H1 (cell line): ENCODE results near the gene NUP205. TPM values are rescaled to one million over a fixed set of nuclear protein-coding genes. Genes with fewer than 3 reads are reported as not detected.

Experiments
- CTCF ChIA-PET: fragments of 300-600 bp; sonication (Branson Sonifier 250); formaldehyde crosslinking; loops from one replicate; lab custom pipeline; 2021; ENCODE audit not compliant: partially characterized antibody; lab: Charles Lee
- POLR2A ChIA-PET: fragments of 300-600 bp; sonication (Branson Sonifier 250); formaldehyde crosslinking; loops from one replicate; lab custom pipeline; 2021; ENCODE audit warnings: inconsistent platforms; ENCODE audit not compliant: partially characterized antibody; lab: Charles Lee
- DNase-seq, 2 experiments: peaks; one replicate each; pipeline versions ENCODE4 v3.0.0 to v3.0.0-alpha.2; 2010 to 2022; ENCODE audit warnings: low spot score in 2 of 2, low read depth in 1 of 2, mixed read lengths in 1 of 2
- FAIRE-seq: peaks from 2 replicates; lab custom pipeline; 2011; peaks lifted over from hg19 to GRCh38; lab: Jason Lieb, UNC
- H2AFZ ChIP-seq: 2 replicates; pipeline ENCODE4 v1.8.1; 2012; ENCODE audit warnings: low read length, inconsistent platforms
- H2AK5ac ChIP-seq: 2 replicates; pipeline ENCODE4 v1.6.1; 2013; ENCODE audit warnings: low read depth, low read length
- H2BK120ac ChIP-seq: replicated peaks from 2 replicates; pipeline ENCODE3; 2013; ENCODE audit warnings: low read depth, low read length, inconsistent platforms
- H2BK12ac ChIP-seq: 2 replicates; pipeline ENCODE4 v1.6.1; 2013; ENCODE audit warnings: low read depth, low read length
- H2BK15ac ChIP-seq: 2 replicates; pipeline ENCODE4 v1.6.1; 2013; ENCODE audit warnings: low read length
- H2BK20ac ChIP-seq: 2 replicates; pipeline ENCODE4 v1.6.1; 2013; ENCODE audit warnings: low read length
- H2BK5ac ChIP-seq: 2 replicates; pipeline ENCODE4 v1.6.1; 2013; ENCODE audit warnings: low read depth, low read length
- H3K14ac ChIP-seq: 2 replicates; pipeline ENCODE4 v1.6.1; 2013; ENCODE audit warnings: inconsistent platforms; ENCODE audit not compliant: insufficient read length
- H3K18ac ChIP-seq: 2 replicates; pipeline ENCODE4 v1.6.1; 2013; ENCODE audit warnings: low read length; ENCODE audit errors: extremely low read depth
- H3K23ac ChIP-seq: 2 replicates; pipeline ENCODE4 v1.6.1; 2013; ENCODE audit warnings: inconsistent platforms; ENCODE audit not compliant: insufficient read length
- H3K23me2 ChIP-seq: 2 replicates; pipeline ENCODE4 v1.6.1; 2013; ENCODE audit warnings: low read depth, low read length
- H3K27ac ChIP-seq: 2 replicates; pipeline ENCODE4 v1.6.1; 2011; ENCODE audit warnings: low read depth, low read length, inconsistent platforms
- H3K27me3 ChIP-seq, 4 experiments: replicated peaks in 1 of 4; 1 replicate in 1 of 4; 2 replicates in 3 of 4; pipeline versions ENCODE4 v1.6.1 to v1.8.1; 2011 to 2013; ENCODE audit warnings: low read length in 3 of 4, mild to moderate bottlenecking in 3 of 4, inconsistent platforms in 2 of 4, mixed read lengths in 2 of 4, moderate library complexity in 1 of 4; ENCODE audit not compliant: control insufficient read depth in 3 of 4, insufficient read depth in 3 of 4; ENCODE audit errors: extremely low read depth in 1 of 4
- H3K36me3 ChIP-seq, 4 experiments: 2 replicates each; pipeline versions ENCODE4 v1.6.1 to v1.8.1; 2011 to 2013; ENCODE audit warnings: mild to moderate bottlenecking in 4 of 4, low read length in 3 of 4, moderate library complexity in 2 of 4, control low read depth in 1 of 4, inconsistent platforms in 1 of 4; ENCODE audit not compliant: insufficient read depth in 4 of 4, control insufficient read depth in 2 of 4
- H3K4ac ChIP-seq: replicated peaks from 2 replicates; pipeline ENCODE3; 2013; ENCODE audit warnings: low read length, low read depth, mixed read lengths, inconsistent platforms; ENCODE audit not compliant: insufficient read length
- H3K4me1 ChIP-seq, 4 experiments: replicated peaks in 1 of 4; 1 replicate in 1 of 4; 2 replicates in 3 of 4; pipeline versions ENCODE4 v1.6.1 to v1.8.1; 2011 to 2013; ENCODE audit warnings: low read length in 3 of 4, inconsistent platforms in 2 of 4, mixed read lengths in 1 of 4; ENCODE audit not compliant: insufficient read depth in 4 of 4, control insufficient read depth in 3 of 4
- H3K4me2 ChIP-seq, 2 experiments: 2 replicates each; pipeline versions ENCODE4 v1.6.1 to v1.8.1; 2011 to 2013; ENCODE audit warnings: low read depth in 2 of 2, low read length in 2 of 2, control low read depth in 1 of 2, inconsistent platforms in 1 of 2, mild to moderate bottlenecking in 1 of 2; ENCODE audit not compliant: insufficient read depth in 1 of 2
- H3K4me3 ChIP-seq, 4 experiments: fragments of 200-600, 300-600 bp in 1 of 4; sonication (generic), shearing (Covaris generic), sonication (Bioruptor Twin) in 1 of 4; 2 replicates each; pipeline versions ENCODE4 v1.5.1 to v1.8.1; 2011 to 2016; ENCODE audit warnings: low read length in 4 of 4, low read depth in 3 of 4, control low read depth in 2 of 4, inconsistent platforms in 2 of 4, mild to moderate bottlenecking in 2 of 4, mixed read lengths in 1 of 4, moderate library complexity in 1 of 4; ENCODE audit not compliant: insufficient read depth in 2 of 4; ENCODE audit errors: extremely low read depth in 1 of 4
- H3K56ac ChIP-seq: replicated peaks from 2 replicates; pipeline ENCODE3; 2013; ENCODE audit warnings: low read depth, mild to moderate bottlenecking, mixed read lengths, low read length, inconsistent platforms; ENCODE audit not compliant: insufficient read length
- H3K79me1 ChIP-seq: 2 replicates; pipeline ENCODE4 v1.6.1; 2013; ENCODE audit warnings: low read depth, low read length, control low read depth
- H3K79me2 ChIP-seq, 2 experiments: 2 replicates each; pipeline versions ENCODE4 v1.6.1 to v1.8.1; 2012 to 2013; ENCODE audit warnings: low read length in 2 of 2, mild to moderate bottlenecking in 2 of 2, inconsistent platforms in 1 of 2; ENCODE audit not compliant: insufficient read depth in 2 of 2, control insufficient read depth in 1 of 2
- H3K9ac ChIP-seq, 4 experiments: replicated peaks in 1 of 4; 1 replicate in 1 of 4; 2 replicates in 3 of 4; pipeline versions ENCODE4 v1.6.1 to v1.8.1; 2011 to 2013; ENCODE audit warnings: low read depth in 3 of 4, low read length in 3 of 4, control low read depth in 2 of 4, mild to moderate bottlenecking in 2 of 4, moderate library complexity in 2 of 4, inconsistent platforms in 1 of 4; ENCODE audit errors: extremely low read depth in 1 of 4
- H3K9me3 ChIP-seq, 2 experiments: 2 replicates each; pipeline versions ENCODE4 v1.6.1 to v1.8.1; 2012 to 2013; ENCODE audit warnings: mild to moderate bottlenecking in 2 of 2, moderate library complexity in 2 of 2, control low read depth in 1 of 2, inconsistent platforms in 1 of 2, low read depth in 1 of 2, low read length in 1 of 2, mixed read lengths in 1 of 2; ENCODE audit not compliant: insufficient read depth in 2 of 2
- H4K20me1 ChIP-seq, 2 experiments: replicated peaks in 1 of 2; 2 replicates each; pipeline versions ENCODE3 to v1.8.1; 2011 to 2013; ENCODE audit warnings: inconsistent platforms in 2 of 2, low read length in 2 of 2, mild to moderate bottlenecking in 1 of 2; ENCODE audit not compliant: insufficient read depth in 2 of 2, control insufficient read depth in 1 of 2
- H4K5ac ChIP-seq: 2 replicates; pipeline ENCODE4 v1.6.1; 2013; ENCODE audit warnings: low read length, low read depth, mixed read lengths, inconsistent platforms; ENCODE audit not compliant: insufficient read length
- H4K8ac ChIP-seq: 2 replicates; pipeline ENCODE4 v1.8.0; 2013; ENCODE audit warnings: mild to moderate bottlenecking, moderate library complexity, low read length, inconsistent platforms; ENCODE audit not compliant: insufficient read depth; ENCODE audit errors: extremely low read depth
- H4K91ac ChIP-seq: replicated peaks from 2 replicates; pipeline ENCODE3; 2013; ENCODE audit warnings: low read length, mixed read lengths, inconsistent platforms; ENCODE audit not compliant: insufficient read length
- EGR1 ChIP-seq: IDR thresholded peaks from 2 replicates; pipeline ENCODE4 v1.6.1; 2011; ENCODE audit warnings: low read depth, low read length, borderline replicate concordance
- WGBS, 2 experiments: shearing (Covaris generic) in 1 of 2; methylation state at CpG; one replicate each; pipeline versions ENCODE4 v1.1.6 to v1.1.7; 2013 to 2015; ENCODE audit warnings: low lambda C conversion rate in 2 of 2, mixed read lengths in 2 of 2, inconsistent platforms in 1 of 2, low coverage in 1 of 2, missing lambda C conversion rate in 1 of 2; ENCODE audit not compliant: insufficient replicate concordance in 2 of 2, insufficient coverage in 1 of 2, insufficient read length in 1 of 2; ENCODE audit errors: extremely low coverage in 1 of 2, missing lambda C conversion rate in 1 of 2; 5-methylcytosine and 5-hydroxymethylcytosine counted together
- polyA plus RNA-seq, 7 experiments: library from polyadenylated mRNA; depleted of rRNA in 3 of 7; stranded (reverse) in 5 of 7; unstranded in 2 of 7; fragments of >200 nt in 5 of 7; fragments of 200-250 nt in 2 of 7; gene quantifications; 1 replicate in 5 of 7; 2 replicates in 1 of 7; 4 replicates in 1 of 7; pipeline versions ENCODE4 v1.2.1 to v1.2.3, GENCODE V29; 2011 to 2013; ENCODE audit warnings: missing spikeins in 2 of 7, mixed read lengths in 2 of 7
- total RNA-seq: library from RNA; stranded (reverse); fragmentation: NEBNext Ultra II Directional; extraction: Animal tissue kit (Norgen Biotek cat#: 25700); gene quantifications from 2 replicates; pipeline ENCODE4 v1.2.1, GENCODE V29; 2021

NUP205 gene
- total and polyA plus RNA-seq, 2 of the 8 experiments (the other 6 are each of a cell fraction or from before 2014, with no cell fraction given): 148 to 216 TPM

DNA sequence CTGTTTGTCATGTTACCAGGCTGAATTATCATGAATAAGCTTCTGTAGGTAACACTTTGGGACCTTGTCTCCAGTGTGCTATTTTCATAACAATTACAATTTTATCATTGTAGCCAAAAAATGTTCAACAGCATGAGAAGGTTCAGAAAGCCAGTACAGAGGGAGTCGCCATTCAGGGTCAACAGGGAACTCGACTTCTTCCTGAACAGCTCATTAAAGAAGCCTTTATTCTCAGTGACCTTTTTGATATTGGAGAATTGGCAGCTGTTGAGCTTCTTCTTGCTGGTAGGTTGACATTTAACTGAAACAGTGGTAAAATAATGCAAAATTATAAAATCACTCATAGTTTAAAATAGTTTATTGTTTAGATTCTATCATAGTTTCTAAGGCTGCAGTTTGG is 15.8 kb downstream of the NUP205 start:
- Histone ChIP-seq H3K79me1 (peaks cover 2% of the 10 kb centered on the region; the same call in 1 of the 2 replicates), H2BK5ac (no peak overlapping the region), H3K9me3 (no peaks in the 10 kb centered on the region), H3K4me3 (no peak overlapping the region), H2AFZ (no peak overlapping the region), H3K4ac (no peak overlapping the region), H3K4me1 (no peaks in the 10 kb centered on the region), H4K5ac (no peak overlapping the region), H2AK5ac (no peak overlapping the region), H3K18ac (no peak overlapping the region), H4K8ac (no peak overlapping the region), H2BK20ac (no peak overlapping the region), H3K23me2 (no peaks in the 10 kb centered on the region), H3K56ac (no peak overlapping the region), H3K79me2 (peaks cover 0 to 40% of the 10 kb centered on the region in 2 experiments; a peak in 2 of 4 replicates), H3K27me3 (no peaks in the 10 kb centered on the region), H4K91ac (no peak overlapping the region), H3K27ac (no peak overlapping the region), H3K36me3 (peaks cover 39 to 77% (median 54%) of the 10 kb centered on the region in 4 experiments), H3K23ac (no peak overlapping the region), H3K4me2 (no peak overlapping the region), H3K9ac (no peak overlapping the region), H2BK12ac (no peak overlapping the region), H4K20me1 (peaks cover 7 to 8% of the 10 kb centered on the region in 2 experiments), H3K14ac (no peak overlapping the region), H2BK15ac (no peak overlapping the region), H2BK120ac (no peak overlapping the region)
- POLR2A ChIA-PET: interaction anchor here (1.8 kb wide), 1 partner anchor 11 kb away, joined by 7 read pairs; no protein-coding TSS in a partner anchor
- DNase-seq (no peak), FAIRE-seq (no peak)
- CTCF ChIA-PET: interaction anchor here (0.8 to 2.7 kb wide), 4 partner anchors 15 to 299 kb away, joined by 3 to 10 read pairs (median 4); no protein-coding TSS in a partner anchor
- WGBS, 2 experiments: 91% methylated on average over 2 of the region's 2 CpGs; no CpG with 5 or more reads in 1 of the 2 experiments
- no peak for TF ChIP-seq EGR1
